Large intestine (tissue), 3 donors: Measurements from ENCODE around the gene LMCD1. TPM values are rescaled to one million over a fixed set of nuclear protein-coding genes. Genes with fewer than 3 reads are reported as not detected.

Experiments
- DNase-seq, 2 donors: peaks; one replicate each; pipeline versions ENCODE4 v3.0.0 to v3.0.0-alpha.2; 2013
- H3K27ac ChIP-seq: one replicate; pipeline ENCODE4 v1.5.1; 2013; ENCODE audit warnings: low read length
- H3K27me3 ChIP-seq: 2 replicates; pipeline ENCODE4 v1.6.1; 2013; ENCODE audit warnings: low read length; ENCODE audit not compliant: control insufficient read depth, insufficient read depth
- H3K36me3 ChIP-seq: 2 replicates; pipeline ENCODE4 v1.6.1; 2013; ENCODE audit warnings: low read length; ENCODE audit not compliant: control insufficient read depth, insufficient read depth
- H3K4me1 ChIP-seq: one replicate; pipeline ENCODE4 v1.6.1; 2013; ENCODE audit warnings: low read length; ENCODE audit not compliant: control insufficient read depth, insufficient read depth
- H3K4me3 ChIP-seq: one replicate; pipeline ENCODE4 v1.5.1; 2013; ENCODE audit warnings: low read length
- H3K9me3 ChIP-seq: one replicate; pipeline ENCODE4 v1.6.1; 2013; ENCODE audit warnings: mild to moderate bottlenecking, low read depth, low read length, moderate library complexity; ENCODE audit not compliant: control insufficient read depth
- WGBS: methylation state at CpG from one replicate; pipeline ENCODE4 v1.1.5; 2013; ENCODE audit warnings: low lambda C conversion rate; ENCODE audit not compliant: insufficient coverage; 5-methylcytosine and 5-hydroxymethylcytosine counted together
- polyA plus RNA-seq: library from polyadenylated mRNA; unstranded; fragments of 120-200 nt; gene quantifications from one replicate; pipeline ENCODE4 v1.2.1, GENCODE V29; 2013

Gene LMCD1
- polyA plus RNA-seq, 1 donor: 14.4 TPM

GRCh38 chr3:8617921-8618320, 116.3 kb downstream of the LMCD1 start:
- Histone ChIP-seq H3K36me3 (peaks cover 34% of the 10 kb centered on the region), H3K27me3 (no peaks in the 10 kb centered on the region), H3K9me3 (no peaks in the 10 kb centered on the region), H3K4me3 (no peak overlapping the region), H3K27ac (no peak overlapping the region), H3K4me1 (peaks cover 3% of the 10 kb centered on the region)
- DNase-seq: no peak
- WGBS: no CpG with 5 or more reads among the region's 5 CpGs

- H3K27ac ChIP-seq: no peak overlapping the region
- WGBS: no CpG with 5 or more reads among the region's 4 CpGs
- no peak overlapping the region for H3K4me3 ChIP-seq
- peaks cover 8% of the 10 kb centered on the region for H3K4me1 ChIP-seq
- DNase-seq: no peak
- peaks cover 39% of the 10 kb centered on the region for H3K36me3 ChIP-seq
- no peaks in the 10 kb centered on the region for H3K27me3 ChIP-seq
- no peaks in the 10 kb centered on the region for H3K9me3 ChIP-seq
These were observed 117.3 kb downstream of the LMCD1 start for GRCh38 chr3:8618950-8619349.

- no peak for DNase-seq
- Histone ChIP-seq H3K36me3 (peaks cover 42% of the 10 kb centered on the region), H3K4me3 (no peak overlapping the region), H3K27ac (no peak overlapping the region), H3K9me3 (no peaks in the 10 kb centered on the region), H3K4me1 (peaks cover 8% of the 10 kb centered on the region), H3K27me3 (no peaks in the 10 kb centered on the region)
- no CpG with 5 or more reads among the region's 7 CpGs for WGBS
These were observed 117.9 kb downstream of the LMCD1 start for GRCh38 chr3:8619548-8619947.

GRCh38 chr3:8621141-8621540, 119.5 kb downstream of the LMCD1 start:
- Histone ChIP-seq H3K27ac (no peak overlapping the region), H3K4me3 (no peak overlapping the region), H3K9me3 (no peaks in the 10 kb centered on the region), H3K27me3 (no peaks in the 10 kb centered on the region), H3K36me3 (peaks cover 46% of the 10 kb centered on the region), H3K4me1 (peaks cover 8% of the 10 kb centered on the region)
- WGBS: no CpG with 5 or more reads among the region's 3 CpGs
- no peak for DNase-seq

- Histone ChIP-seq H3K9me3 (no peaks in the 10 kb centered on the region), H3K4me3 (no peak overlapping the region), H3K27me3 (no peaks in the 10 kb centered on the region), H3K36me3 (peaks cover 50% of the 10 kb centered on the region), H3K4me1 (peaks cover 8% of the 10 kb centered on the region), H3K27ac (no peak overlapping the region)
- no peak for DNase-seq
- no CpG with 5 or more reads among the region's 4 CpGs for WGBS
These were observed 120.2 kb downstream of the LMCD1 start for GRCh38 chr3:8621872-8622271.

- Histone ChIP-seq H3K9me3 (no peaks in the 10 kb centered on the region), H3K36me3 (peaks cover 57% of the 10 kb centered on the region), H3K27me3 (no peaks in the 10 kb centered on the region), H3K27ac (no peak overlapping the region), H3K4me1 (peaks cover 8% of the 10 kb centered on the region), H3K4me3 (no peak overlapping the region)
- no CpG with 5 or more reads among the region's 24 CpGs for WGBS
- peak; percentile 54 to 60 for DNase-seq
These were observed 121.5 kb downstream of the LMCD1 start for GRCh38 chr3:8622873-8623691.

GRCh38 chr3:8623741-8624140, 122.1 kb downstream of the LMCD1 start:
- DNase-seq: no peak
- Histone ChIP-seq H3K27ac (no peak overlapping the region), H3K36me3 (peaks cover 63% of the 10 kb centered on the region), H3K27me3 (no peaks in the 10 kb centered on the region), H3K4me3 (no peak overlapping the region), H3K4me1 (peaks cover 8% of the 10 kb centered on the region), H3K9me3 (no peaks in the 10 kb centered on the region)
- WGBS: no CpG with 5 or more reads among the region's 14 CpGs

Other genes starting within 250 kb of the LMCD1 start
- 38.7 TPM for gene SSUH2, start 143.0 kb downstream of the LMCD1 start, polyA plus RNA-seq
- gene CAV3, start 232.0 kb downstream of the LMCD1 start, polyA plus RNA-seq: 0.61 TPM